Measurements from ENCODE around the gene PAK1.

The PAK1 gene

GRCh38 chr11:77472991-77473800 is 698 bp downstream of the PAK1 start:
- Mint-ChIP-seq H3K27me3 (ENCODE audit: low read depth, poor library complexity) (no peaks in the 10 kb centered on the region), H3K9me3 (no peaks in the 10 kb centered on the region), H3K27ac (peak overlapping the region; percentile 96), H3K36me3 (ENCODE audit: low read depth) (no peaks in the 10 kb centered on the region), H3K4me1 (peaks cover 43% of the 10 kb centered on the region), H3K4me3 (peak overlapping the region; percentile 91)
- DNase-seq: peak; percentile 80
- TF ChIP-seq CTCF (IDR thresholded peaks at IDR 0.05): no peak

- DNase-seq: peak; percentile 7
- peaks cover 48% of the 10 kb centered on the region for H3K4me1 Mint-ChIP-seq
- H3K27me3 Mint-ChIP-seq (ENCODE audit: low read depth, poor library complexity): no peaks in the 10 kb centered on the region
- no peak overlapping the region for H3K27ac Mint-ChIP-seq
- peaks cover 5% of the 10 kb centered on the region for H3K36me3 Mint-ChIP-seq (ENCODE audit: low read depth)
- TF ChIP-seq CTCF (IDR thresholded peaks at IDR 0.05): peak; percentile 31
- H3K9me3 Mint-ChIP-seq: no peaks in the 10 kb centered on the region
- peak overlapping the region; percentile 91 for H3K4me3 Mint-ChIP-seq
These were observed 2.2 kb downstream of the PAK1 start for GRCh38 chr11:77471558-77472193.

- H3K9me3 Mint-ChIP-seq: no peaks in the 10 kb centered on the region
- no peak overlapping the region for H3K27ac Mint-ChIP-seq
- peaks cover 48% of the 10 kb centered on the region for H3K4me1 Mint-ChIP-seq
- DNase-seq: no peak
- peaks cover 5% of the 10 kb centered on the region for H3K36me3 Mint-ChIP-seq (ENCODE audit: low read depth)
- no peak for TF ChIP-seq CTCF (IDR thresholded peaks at IDR 0.05)
- H3K4me3 Mint-ChIP-seq: peak overlapping the region; percentile 91
- H3K27me3 Mint-ChIP-seq (ENCODE audit: low read depth, poor library complexity): no peaks in the 10 kb centered on the region
These were observed 2.9 kb downstream of the PAK1 start for GRCh38 chr11:77470971-77471370.

GRCh38 chr11:77470504-77470903 is 3.4 kb downstream of the PAK1 start:
- TF ChIP-seq CTCF (IDR thresholded peaks at IDR 0.05): no peak
- Mint-ChIP-seq H3K9me3 (no peaks in the 10 kb centered on the region), H3K4me1 (peaks cover 48% of the 10 kb centered on the region), H3K27ac (no peak overlapping the region), H3K36me3 (ENCODE audit: low read depth) (peaks cover 5% of the 10 kb centered on the region), H3K4me3 (peak overlapping the region; percentile 91), H3K27me3 (ENCODE audit: low read depth, poor library complexity) (no peaks in the 10 kb centered on the region)
- DNase-seq: no peak

GRCh38 chr11:77468527-77468926 is 5.4 kb downstream of the PAK1 start:
- H3K4me3 Mint-ChIP-seq: no peak overlapping the region

More at GRCh38 chr11:77468527-77468926, 5.4 kb downstream of the PAK1 start:
- Mint-ChIP-seq H3K9me3 (no peaks in the 10 kb centered on the region), H3K4me1 (peaks cover 44% of the 10 kb centered on the region), H3K36me3 (ENCODE audit: low read depth) (peaks cover 5% of the 10 kb centered on the region), H3K27ac (no peak overlapping the region), H3K27me3 (ENCODE audit: low read depth, poor library complexity) (no peaks in the 10 kb centered on the region)
- TF ChIP-seq CTCF (IDR thresholded peaks at IDR 0.05): no peak
- DNase-seq: no peak
